Endodermal cell (in vitro differentiated cells): Measurements from ENCODE around the gene TMEM245. TPM values are rescaled to one million over a fixed set of nuclear protein-coding genes. Genes with fewer than 3 reads are reported as not detected.
A peak's percentile ranks its signal among the peaks of the same experiment; 100 is the strongest.

Experiments used
- DNase-seq: peaks from one replicate; pipeline ENCODE4 v3.0.0-alpha.2; 2017
- H3K27ac ChIP-seq: 2 replicates; pipeline ENCODE4 v1.5.1; 2013; ENCODE audit warnings: mild to moderate bottlenecking, low read depth, low read length, moderate library complexity
- H3K27me3 ChIP-seq: 2 replicates; pipeline ENCODE4 v1.6.1; 2013; ENCODE audit warnings: mild to moderate bottlenecking, low read length, moderate library complexity; ENCODE audit not compliant: insufficient read depth, control insufficient read depth, poor library complexity, severe bottlenecking
- H3K36me3 ChIP-seq: 2 replicates; pipeline ENCODE4 v1.7.0; 2013; ENCODE audit warnings: mild to moderate bottlenecking, low read length, moderate library complexity; ENCODE audit not compliant: control insufficient read depth, insufficient read depth
- H3K4me1 ChIP-seq: one replicate; pipeline ENCODE4 v1.7.0; 2013; ENCODE audit warnings: low read length; ENCODE audit not compliant: control insufficient read depth, insufficient read depth
- H3K4me3 ChIP-seq: 2 replicates; pipeline ENCODE4 v1.5.1; 2013; ENCODE audit warnings: mild to moderate bottlenecking, low read length, moderate library complexity
- H3K9ac ChIP-seq: 2 replicates; pipeline ENCODE4 v1.6.1; 2013; ENCODE audit warnings: mild to moderate bottlenecking, low read length, moderate library complexity; ENCODE audit not compliant: poor library complexity, severe bottlenecking; ENCODE audit errors: extremely low read depth
- H3K9me3 ChIP-seq: 2 replicates; pipeline ENCODE4 v1.6.1; 2013; ENCODE audit warnings: mild to moderate bottlenecking, low read length, moderate library complexity; ENCODE audit not compliant: control insufficient read depth
- H3K27ac Mint-ChIP-seq: 2 replicates; pipeline ENCODE4 v1.8.0; 2020; ENCODE audit warnings: mixed read lengths
- H3K27me3 Mint-ChIP-seq: 2 replicates; pipeline ENCODE4 v1.8.0; 2021; ENCODE audit warnings: mild to moderate bottlenecking, mixed read lengths; ENCODE audit not compliant: insufficient read depth
- H3K36me3 Mint-ChIP-seq: 2 replicates; pipeline ENCODE4 v1.8.0; 2020; ENCODE audit warnings: low read depth, mixed read lengths
- H3K4me1 Mint-ChIP-seq: 2 replicates; pipeline ENCODE4 v1.8.0; 2020; ENCODE audit warnings: mixed read lengths
- H3K4me3 Mint-ChIP-seq: 2 replicates; pipeline ENCODE4 v1.8.0; 2020; ENCODE audit warnings: mild to moderate bottlenecking, moderate library complexity, mixed read lengths
- H3K9me3 Mint-ChIP-seq: 2 replicates; pipeline ENCODE4 v1.8.0; 2020; ENCODE audit warnings: mild to moderate bottlenecking, mixed read lengths
- CTCF ChIP-seq: fragments of 200-600 bp; sonication (generic); conservative IDR thresholded peaks from 2 replicates; pipeline ENCODE4 v1.5.0; 2021; ENCODE audit warnings: antibody characterized with exemption, mild to moderate bottlenecking
- WGBS, 2 experiments: methylation state at CpG; one replicate each; pipeline versions ENCODE4 v1.1.5 to v1.1.7; 2013; ENCODE audit warnings: missing lambda C conversion rate in 2 of 2, mixed read lengths in 1 of 2; ENCODE audit not compliant: insufficient coverage in 1 of 2, insufficient read length in 1 of 2; 5-methylcytosine and 5-hydroxymethylcytosine counted together
- total RNA-seq, 2 donors: library from RNA; stranded (reverse); fragmentation: NEBNext Ultra II Directional in 1 of 2; extraction: Animal tissue kit (Norgen Biotek cat#: 25700) in 1 of 2; gene quantifications; 2 replicates in 1 of 2; 3 replicates in 1 of 2; pipeline ENCODE4 v1.2.1, GENCODE V29; 2021

Gene TMEM245
- total RNA-seq, 2 donors from 2014 or later, result 42.8 to 55.0 TPM

GRCh38 chr9:109026306-109026705 is 93.4 kb downstream of the TMEM245 start:
- no peak overlapping the region for H3K9ac ChIP-seq
- no peak for DNase-seq
- H3K4me3 ChIP-seq, result no peak overlapping the region
- H3K27ac Mint-ChIP-seq, result peak overlapping the region; percentile 38
- WGBS, 2 experiments, result 88 to 97% methylated on average over 6 to 7 of the region's 7 CpGs
- H3K9me3 ChIP-seq, result no peaks in the 10 kb centered on the region
- peaks cover 59% of the 10 kb centered on the region for H3K4me1 Mint-ChIP-seq
- peaks cover 8% of the 10 kb centered on the region for H3K4me1 ChIP-seq
- H3K27ac ChIP-seq, result no peak overlapping the region
- no peak overlapping the region for H3K4me3 Mint-ChIP-seq
- no peaks in the 10 kb centered on the region for H3K27me3 Mint-ChIP-seq
- no peaks in the 10 kb centered on the region for H3K27me3 ChIP-seq
- no peak for TF ChIP-seq CTCF
- H3K36me3 ChIP-seq, result peaks cover 2% of the 10 kb centered on the region
- no peaks in the 10 kb centered on the region for H3K9me3 Mint-ChIP-seq
- H3K36me3 Mint-ChIP-seq, result peaks cover 8% of the 10 kb centered on the region

- no peaks in the 10 kb centered on the region for H3K27me3 Mint-ChIP-seq
- H3K4me1 Mint-ChIP-seq, result peaks cover 70% of the 10 kb centered on the region
- H3K27ac ChIP-seq, result no peak overlapping the region
- H3K9me3 Mint-ChIP-seq, result no peaks in the 10 kb centered on the region
- no peak for DNase-seq
- no peaks in the 10 kb centered on the region for H3K9me3 ChIP-seq
- peak overlapping the region; percentile 57 for H3K27ac Mint-ChIP-seq
- peak overlapping the region; percentile 17 for H3K9ac ChIP-seq
- TF ChIP-seq CTCF, result no peak
- peak overlapping the region; percentile 9 for H3K4me3 ChIP-seq
- H3K36me3 ChIP-seq, result peaks cover 13% of the 10 kb centered on the region
- H3K4me1 ChIP-seq, result peaks cover 9% of the 10 kb centered on the region
- H3K36me3 Mint-ChIP-seq, result peaks cover 16% of the 10 kb centered on the region
- no peaks in the 10 kb centered on the region for H3K27me3 ChIP-seq
- peak overlapping the region; percentile 15 for H3K4me3 Mint-ChIP-seq
These were observed 96.9 kb downstream of the TMEM245 start for GRCh38 chr9:109022873-109023272.

GRCh38 chr9:109020581-109021511 is 98.9 kb downstream of the TMEM245 start:
- Histone ChIP-seq H3K27me3 (no peaks in the 10 kb centered on the region), H3K4me1 (peaks cover 23% of the 10 kb centered on the region), H3K4me3 (no peak overlapping the region), H3K36me3 (peaks cover 14% of the 10 kb centered on the region), H3K9ac (no peak overlapping the region), H3K9me3 (no peaks in the 10 kb centered on the region), H3K27ac (no peak overlapping the region)
- DNase-seq, result no peak
- peaks cover 66% of the 10 kb centered on the region for H3K4me1 Mint-ChIP-seq
- H3K9me3 Mint-ChIP-seq, result no peaks in the 10 kb centered on the region
- no peaks in the 10 kb centered on the region for H3K27me3 Mint-ChIP-seq
- no peak for TF ChIP-seq CTCF
- no peak overlapping the region for H3K27ac Mint-ChIP-seq
- WGBS, 2 experiments, result 96 to 100% methylated on average over 2 to 6 of the region's 6 CpGs
- H3K4me3 Mint-ChIP-seq, result no peak overlapping the region
- peaks cover 16% of the 10 kb centered on the region for H3K36me3 Mint-ChIP-seq
